ENCODE results near the gene MDM2.
A peak's percentile ranks its signal among the peaks of the same experiment; 100 is the strongest.
"Not testable (repeated sequence)": the region's sequence is repeated elsewhere in the genome, so short reads cannot be mapped to it uniquely, and the experiment has no call there.

MDM2 gene

GRCh38 chr12:68809190-68810026, 1.4 kb downstream of the MDM2 start:
- peaks cover 13% of the 10 kb centered on the region in 2 donors for H3K36me3 ChIP-seq (ENCODE audit: control insufficient read depth in 1 of 2, insufficient read depth in 2 of 2, low read length in 2 of 2)
- peak overlapping the region; percentile 99 for H3K27ac ChIP-seq (ENCODE audit: low read length)
- peak overlapping the region; percentile 86 to 96 for H3K4me3 ChIP-seq (ENCODE audit: low read depth in 1 of 2, low read length in 2 of 2)
- no peaks in the 10 kb centered on the region for H3K27me3 ChIP-seq (ENCODE audit: low read depth, low read length)
- H3K4me1 ChIP-seq (ENCODE audit: control insufficient read depth in 1 of 2, insufficient read depth in 2 of 2, low read length in 2 of 2): peaks cover 10 to 18% of the 10 kb centered on the region in 2 donors
- no peaks in the 10 kb centered on the region for H3K9me3 ChIP-seq (ENCODE audit: control insufficient read depth in 1 of 2, low read length in 2 of 2)

- H3K4me3 ChIP-seq (ENCODE audit: low read depth in 1 of 2, low read length in 2 of 2): peak overlapping the region; percentile 86 to 96
- peaks cover 10 to 24% of the 10 kb centered on the region in 2 donors for H3K4me1 ChIP-seq (ENCODE audit: control insufficient read depth in 1 of 2, insufficient read depth in 2 of 2, low read length in 2 of 2)
- not testable (repeated sequence) for H3K27ac ChIP-seq (ENCODE audit: low read length); H3K27me3 ChIP-seq (ENCODE audit: low read depth, low read length); H3K9me3 ChIP-seq (ENCODE audit: control insufficient read depth in 1 of 2, low read length in 2 of 2)
- peaks cover 15 to 17% of the 10 kb centered on the region in 2 donors for H3K36me3 ChIP-seq (ENCODE audit: control insufficient read depth in 1 of 2, insufficient read depth in 2 of 2, low read length in 2 of 2)
These were observed 2.0 kb downstream of the MDM2 start for GRCh38 chr12:68810027-68810389.

- Histone ChIP-seq H3K4me1 (ENCODE audit: control insufficient read depth in 1 of 2, insufficient read depth in 2 of 2, low read length in 2 of 2) (peaks cover 10 to 30% of the 10 kb centered on the region in 2 donors), H3K36me3 (ENCODE audit: control insufficient read depth in 1 of 2, insufficient read depth in 2 of 2, low read length in 2 of 2) (peaks cover 15 to 17% of the 10 kb centered on the region in 2 donors)
- not testable (repeated sequence) for H3K27ac ChIP-seq (ENCODE audit: low read length); H3K9me3 ChIP-seq (ENCODE audit: control insufficient read depth in 1 of 2, low read length in 2 of 2); H3K4me3 ChIP-seq (ENCODE audit: low read depth in 1 of 2, low read length in 2 of 2); H3K27me3 ChIP-seq (ENCODE audit: low read depth, low read length)
These were observed 3.6 kb downstream of the MDM2 start for GRCh38 chr12:68811573-68811972.

GRCh38 chr12:68812553-68813241, 4.7 kb downstream of the MDM2 start:
- H3K27ac ChIP-seq (ENCODE audit: low read length): peak overlapping the region; percentile 35
- H3K36me3 ChIP-seq (ENCODE audit: control insufficient read depth in 1 of 2, insufficient read depth in 2 of 2, low read length in 2 of 2): peaks cover 17 to 22% of the 10 kb centered on the region in 2 donors
- peaks cover 10 to 30% of the 10 kb centered on the region in 2 donors for H3K4me1 ChIP-seq (ENCODE audit: control insufficient read depth in 1 of 2, insufficient read depth in 2 of 2, low read length in 2 of 2)
- H3K9me3 ChIP-seq (ENCODE audit: control insufficient read depth in 1 of 2, low read length in 2 of 2): no peaks in the 10 kb centered on the region
- H3K4me3 ChIP-seq (ENCODE audit: low read depth in 1 of 2, low read length in 2 of 2): peak overlapping the region in 1 of 2 donors; percentile 23
- no peaks in the 10 kb centered on the region for H3K27me3 ChIP-seq (ENCODE audit: low read depth, low read length)

- H3K4me1 ChIP-seq (ENCODE audit: control insufficient read depth in 1 of 2, insufficient read depth in 2 of 2, low read length in 2 of 2): peaks cover 10 to 30% of the 10 kb centered on the region in 2 donors
- H3K36me3 ChIP-seq (ENCODE audit: control insufficient read depth in 1 of 2, insufficient read depth in 2 of 2, low read length in 2 of 2): peaks cover 17 to 25% of the 10 kb centered on the region in 2 donors
- no peaks in the 10 kb centered on the region for H3K27me3 ChIP-seq (ENCODE audit: low read depth, low read length)
- peak overlapping the region; percentile 35 for H3K27ac ChIP-seq (ENCODE audit: low read length)
- H3K4me3 ChIP-seq (ENCODE audit: low read depth in 1 of 2, low read length in 2 of 2): peak overlapping the region in 1 of 2 donors; percentile 23
- no peaks in the 10 kb centered on the region for H3K9me3 ChIP-seq (ENCODE audit: control insufficient read depth in 1 of 2, low read length in 2 of 2)
These were observed 5.2 kb downstream of the MDM2 start for GRCh38 chr12:68813242-68813593.

- Histone ChIP-seq H3K4me3 (ENCODE audit: low read depth in 1 of 2, low read length in 2 of 2) (no peak overlapping the region), H3K27me3 (ENCODE audit: low read depth, low read length) (no peaks in the 10 kb centered on the region), H3K9me3 (ENCODE audit: control insufficient read depth in 1 of 2, low read length in 2 of 2) (no peaks in the 10 kb centered on the region), H3K27ac (ENCODE audit: low read length) (no peak overlapping the region), H3K4me1 (ENCODE audit: control insufficient read depth in 1 of 2, insufficient read depth in 2 of 2, low read length in 2 of 2) (peaks cover 10 to 25% of the 10 kb centered on the region in 2 donors), H3K36me3 (ENCODE audit: control insufficient read depth in 1 of 2, insufficient read depth in 2 of 2, low read length in 2 of 2) (peaks cover 26 to 27% of the 10 kb centered on the region in 2 donors)
These were observed 6.7 kb downstream of the MDM2 start for GRCh38 chr12:68814490-68815231.

- Histone ChIP-seq H3K4me3 (ENCODE audit: low read depth in 1 of 2, low read length in 2 of 2) (no peak overlapping the region), H3K9me3 (ENCODE audit: control insufficient read depth in 1 of 2, low read length in 2 of 2) (no peaks in the 10 kb centered on the region), H3K27ac (ENCODE audit: low read length) (no peak overlapping the region), H3K27me3 (ENCODE audit: low read depth, low read length) (no peaks in the 10 kb centered on the region), H3K4me1 (ENCODE audit: control insufficient read depth in 1 of 2, insufficient read depth in 2 of 2, low read length in 2 of 2) (peaks cover 10 to 25% of the 10 kb centered on the region in 2 donors), H3K36me3 (ENCODE audit: control insufficient read depth in 1 of 2, insufficient read depth in 2 of 2, low read length in 2 of 2) (peaks cover 28 to 32% of the 10 kb centered on the region in 2 donors)
These were observed 7.4 kb downstream of the MDM2 start for GRCh38 chr12:68815232-68815927.

- H3K4me3 ChIP-seq (ENCODE audit: low read depth in 1 of 2, low read length in 2 of 2): no peak overlapping the region
- H3K27ac ChIP-seq (ENCODE audit: low read length): no peak overlapping the region
- H3K27me3 ChIP-seq (ENCODE audit: low read depth, low read length): no peaks in the 10 kb centered on the region
- peaks cover 30 to 38% of the 10 kb centered on the region in 2 donors for H3K36me3 ChIP-seq (ENCODE audit: control insufficient read depth in 1 of 2, insufficient read depth in 2 of 2, low read length in 2 of 2)
- peaks cover 10 to 25% of the 10 kb centered on the region in 2 donors for H3K4me1 ChIP-seq (ENCODE audit: control insufficient read depth in 1 of 2, insufficient read depth in 2 of 2, low read length in 2 of 2)
- H3K9me3 ChIP-seq (ENCODE audit: control insufficient read depth in 1 of 2, low read length in 2 of 2): no peaks in the 10 kb centered on the region
These were observed 8.2 kb downstream of the MDM2 start for GRCh38 chr12:68815928-68816800.

- not testable (repeated sequence) for H3K4me3 ChIP-seq (ENCODE audit: low read depth in 1 of 2, low read length in 2 of 2); H3K27me3 ChIP-seq (ENCODE audit: low read depth, low read length); H3K9me3 ChIP-seq (ENCODE audit: control insufficient read depth in 1 of 2, low read length in 2 of 2); H3K27ac ChIP-seq (ENCODE audit: low read length)
- Histone ChIP-seq H3K4me1 (ENCODE audit: control insufficient read depth in 1 of 2, insufficient read depth in 2 of 2, low read length in 2 of 2) (peaks cover 0 to 15% of the 10 kb centered on the region in 2 donors), H3K36me3 (ENCODE audit: control insufficient read depth in 1 of 2, insufficient read depth in 2 of 2, low read length in 2 of 2) (peaks cover 39 to 50% of the 10 kb centered on the region in 2 donors)
These were observed 11.5 kb downstream of the MDM2 start for GRCh38 chr12:68819481-68819880.

All from muscle layer of duodenum (tissue), 2 donors.